SK-N-SH (cell line): Measurements from ENCODE around the gene CIB4. TPM values are rescaled to one million over a fixed set of nuclear protein-coding genes. Genes with fewer than 3 reads are reported as not detected.

Experiments
- CTCF ChIA-PET: fragments of 300-600, 350-600 bp; formaldehyde crosslinking; extraction: SDS; loops from one replicate; lab custom pipeline; 2021; lab: Yijun Ruan, JAX
- POLR2A ChIA-PET: fragments of 350-600 bp; sonication (Branson Sonifier 250); formaldehyde crosslinking; extraction: SDS; loops from one replicate; lab custom pipeline; 2020; ENCODE audit warnings: antibody characterized with exemption, inconsistent platforms; lab: Yijun Ruan, JAX
- DNase-seq: peaks from one replicate; pipeline ENCODE4 v3.0.0; 2012
- H2AFZ ChIP-seq: fragments of 200-600 bp; sonication (generic); 2 replicates; pipeline ENCODE4 v1.8.1; 2016; ENCODE audit warnings: antibody characterized with exemption, mild to moderate bottlenecking, low read depth
- H3F3A ChIP-seq: fragments of 200-600 bp; sonication (generic); replicated peaks from 2 replicates; pipeline ENCODE3; 2016; ENCODE audit warnings: antibody characterized with exemption, mild to moderate bottlenecking; ENCODE audit not compliant: insufficient read depth
- H3K27ac ChIP-seq, 2 experiments: fragments of 200-500 bp in 1 of 2; fragments of 200-600 bp in 1 of 2; sonication (Bioruptor generic) in 1 of 2; sonication (generic), shearing (Covaris generic) in 1 of 2; 2 replicates each; pipeline versions ENCODE4 v1.5.1 to v1.6.1; 2014 to 2016; ENCODE audit warnings: low read depth in 2 of 2, inconsistent platforms in 1 of 2, low read length in 1 of 2, mild to moderate bottlenecking in 1 of 2, mixed read lengths in 1 of 2
- H3K27me3 ChIP-seq: fragments of 200-600 bp; sonication (generic), shearing (Covaris generic); 2 replicates; pipeline ENCODE4 v1.6.1; 2016; ENCODE audit warnings: mixed run types; ENCODE audit not compliant: insufficient read depth
- H3K36me3 ChIP-seq, 2 experiments: fragments of 200-500 bp in 1 of 2; fragments of 200-600 bp in 1 of 2; sonication (Bioruptor generic) in 1 of 2; sonication (generic) in 1 of 2; replicated peaks in 1 of 2; 2 replicates each; pipeline versions ENCODE3 to v1.5.1; 2014 to 2016; ENCODE audit warnings: low read length in 1 of 2, mild to moderate bottlenecking in 1 of 2; ENCODE audit not compliant: insufficient read depth in 2 of 2, control insufficient read depth in 1 of 2
- H3K4me1 ChIP-seq, 2 experiments: fragments of 200-500 bp in 1 of 2; fragments of 200-600 bp in 1 of 2; sonication (Bioruptor generic) in 1 of 2; sonication (generic), shearing (Covaris generic) in 1 of 2; 2 replicates each; pipeline versions ENCODE4 v1.5.1 to v1.6.1; 2014 to 2016; ENCODE audit warnings: low read depth in 1 of 2, low read length in 1 of 2, mixed run types in 1 of 2; ENCODE audit not compliant: insufficient read depth in 2 of 2, control insufficient read depth in 1 of 2
- H3K4me2 ChIP-seq: fragments of 200-600 bp; sonication (generic), shearing (Covaris generic); 2 replicates; pipeline ENCODE4 v1.6.1; 2017; ENCODE audit warnings: mixed run types
- H3K4me3 ChIP-seq, 2 experiments: fragments of 200-500 bp in 1 of 2; fragments of 200-600 bp in 1 of 2; sonication (Bioruptor generic) in 1 of 2; sonication (generic), shearing (Covaris generic) in 1 of 2; 2 replicates each; pipeline versions ENCODE4 v1.5.1 to v1.8.1; 2014 to 2016; ENCODE audit warnings: low read depth in 2 of 2, inconsistent platforms in 1 of 2, low read length in 1 of 2, mild to moderate bottlenecking in 1 of 2, mixed read lengths in 1 of 2, moderate library complexity in 1 of 2
- H3K79me2 ChIP-seq: fragments of 200-600 bp; sonication (generic); 2 replicates; pipeline ENCODE4 v1.8.1; 2017; ENCODE audit warnings: mild to moderate bottlenecking; ENCODE audit not compliant: insufficient read depth
- H3K9ac ChIP-seq: fragments of 200-600 bp; sonication (generic); 2 replicates; pipeline ENCODE4 v1.6.1; 2017; ENCODE audit warnings: mixed run types
- H3K9me2 ChIP-seq: fragments of 200-600 bp; sonication (generic); 2 replicates; pipeline ENCODE4 v1.6.1; 2017; ENCODE audit warnings: mixed run types
- H3K9me3 ChIP-seq: fragments of 200-600 bp; sonication (generic); 2 replicates; pipeline ENCODE4 v1.6.1; 2017; ENCODE audit warnings: mixed run types, mild to moderate bottlenecking, moderate library complexity
- H4K20me1 ChIP-seq: fragments of 200-600 bp; sonication (generic); 2 replicates; pipeline ENCODE4 v1.6.1; 2017; ENCODE audit warnings: mild to moderate bottlenecking, mixed run types; ENCODE audit not compliant: insufficient read depth
- ELF1 ChIP-seq: IDR thresholded peaks from 2 replicates; pipeline ENCODE4 v1.4.0; 2012
- EP300 ChIP-seq, 2 experiments: IDR thresholded peaks; 2 replicates each; pipeline versions ENCODE4 v1.4.0 to v1.6.1; 2012; ENCODE audit warnings: borderline replicate concordance in 1 of 2, low read depth in 1 of 2, low read length in 1 of 2
- EZH2phosphoT487 ChIP-seq: fragments of 200-600 bp; sonication (generic); IDR thresholded peaks from 2 replicates; pipeline ENCODE4 v1.6.1; 2017; ENCODE audit warnings: low read depth, mixed run types, mild to moderate bottlenecking, antibody characterized with exemption, moderate library complexity, borderline replicate concordance
- FOSL2 ChIP-seq: IDR thresholded peaks from 2 replicates; pipeline ENCODE4 v1.4.0; 2012; ENCODE audit warnings: low read depth, mild to moderate bottlenecking, moderate library complexity, borderline replicate concordance
- FOXJ3 ChIP-seq: sonication (generic); formaldehyde crosslinking; IDR thresholded peaks from 2 replicates; pipeline ENCODE4 v1.5.1; 2020; ENCODE audit warnings: mild to moderate bottlenecking, missing genetic modification reagents
- GATA2 ChIP-seq: sonication (generic); formaldehyde crosslinking; IDR thresholded peaks from 2 replicates; pipeline ENCODE4 v1.5.0; 2020; ENCODE audit warnings: mild to moderate bottlenecking, missing genetic modification reagents
- JUND ChIP-seq: IDR thresholded peaks from 2 replicates; pipeline ENCODE4 v1.4.0; 2012
- NFIC ChIP-seq: IDR thresholded peaks from 2 replicates; pipeline ENCODE4 v1.4.0; 2012; ENCODE audit warnings: borderline replicate concordance
- NRF1 ChIP-seq: IDR thresholded peaks from 2 replicates; pipeline ENCODE4 v1.6.1; 2012; ENCODE audit warnings: low read depth, mild to moderate bottlenecking, low read length
- PBX3 ChIP-seq: IDR thresholded peaks from 2 replicates; pipeline ENCODE4; 2012
- RAD21 ChIP-seq: IDR thresholded peaks from 2 replicates; pipeline ENCODE4 v1.6.1; 2012; ENCODE audit warnings: mild to moderate bottlenecking, low read length
- REST ChIP-seq: IDR thresholded peaks from 2 replicates; pipeline ENCODE4 v1.6.1; 2012; ENCODE audit warnings: mild to moderate bottlenecking, low read depth, low read length, moderate library complexity
- RFX5 ChIP-seq: IDR thresholded peaks from 2 replicates; pipeline ENCODE4 v1.6.1; 2012; ENCODE audit warnings: mild to moderate bottlenecking, improper control_type of control experiment, low read length
- RXRA ChIP-seq: IDR thresholded peaks from 2 replicates; pipeline ENCODE4 v1.4.0; 2012; ENCODE audit warnings: low read depth, mild to moderate bottlenecking, borderline replicate concordance
- SMC3 ChIP-seq: IDR thresholded peaks from 2 replicates; pipeline ENCODE4 v1.6.1; 2012; ENCODE audit warnings: low read depth, low read length, improper control_type of control experiment
- TAF1 ChIP-seq: IDR thresholded peaks from 2 replicates; pipeline ENCODE4 v1.6.1; 2012; ENCODE audit warnings: low read depth, mild to moderate bottlenecking, low read length, moderate library complexity, borderline replicate concordance
- TCF12 ChIP-seq: IDR thresholded peaks from 2 replicates; pipeline ENCODE4 v1.4.0; 2012
- TEAD4 ChIP-seq: IDR thresholded peaks from 2 replicates; pipeline ENCODE4 v1.4.0; 2012; ENCODE audit warnings: mild to moderate bottlenecking, borderline replicate concordance; ENCODE audit not compliant: insufficient read depth
- USF1 ChIP-seq: IDR thresholded peaks from 2 replicates; pipeline ENCODE4 v1.4.0; 2012; ENCODE audit warnings: low read depth, borderline replicate concordance
- ZBTB33 ChIP-seq: IDR thresholded peaks from 2 replicates; pipeline ENCODE4 v1.4.0; 2012; ENCODE audit warnings: low read depth, borderline replicate concordance
- WGBS: methylation state at CpG from one replicate; pipeline ENCODE4 v1.1.6; 2017; ENCODE audit warnings: low lambda C conversion rate; 5-methylcytosine and 5-hydroxymethylcytosine counted together
- polyA plus RNA-seq, 3 experiments: library from polyadenylated mRNA; depleted of rRNA; stranded (reverse); fragments of >200 nt; gene quantifications; 2 replicates each; pipeline ENCODE4 v1.2.3, GENCODE V29; 2012
- TF ChIP-seq, protein P1 (sequence below): IDR thresholded peaks from 2 replicates; pipeline ENCODE4 v1.4.0; 2012; ENCODE audit warnings: low read depth

Gene CIB4
- polyA plus RNA-seq, 1 of the 3 experiments (the other 2 are of a cell fraction), result not detected

GRCh38 chr2:26633993-26634595, 7.1 kb downstream of the CIB4 start (continued):
- TF ChIP-seq TEAD4 (no peak), REST (no peak), JUND (no peak), RFX5 (no peak), PBX3 (no peak), TCF12 (no peak), EP300 (IDR thresholded peaks at IDR 0.05; ENCODE audit: borderline replicate concordance in 1 of 2, low read depth in 1 of 2, low read length in 1 of 2) (no peak), RXRA (no peak), NRF1 (no peak), EZH2phosphoT487 (no peak), GATA2 (CRISPR knock-in tag) (no peak), ELF1 (no peak)
- TF ChIP-seq, all 33 proteins: peak for 0

- WGBS, result 63% methylated on average over 12 of the region's 13 CpGs
- Histone ChIP-seq H3K27ac (no peak overlapping the region), H3F3A (no peaks in the 10 kb centered on the region), H3K27me3 (0 out of 2 replicates have a peak, but pooled peaks cover 26% of the 10 kb centered on the region), H2AFZ (no peak overlapping the region), H3K36me3 (no peaks in the 10 kb centered on the region), H3K4me1 (peaks cover 0 to 15% of the 10 kb centered on the region in 2 experiments; a peak in 1 of 4 replicates), H3K4me2 (no peak overlapping the region), H3K79me2 (no peaks in the 10 kb centered on the region), H3K9ac (no peak overlapping the region), H3K9me2 (no peaks in the 10 kb centered on the region), H4K20me1 (no peaks in the 10 kb centered on the region), H3K9me3 (no peaks in the 10 kb centered on the region), H3K4me3 (no peak overlapping the region)
- ChIA-PET POLR2A (no interaction called here), CTCF (interaction anchor here (1.0 to 2.7 kb wide), 7 partner anchors 19 to 112 kb away, joined by 3 to 11 read pairs (median 4); no protein-coding TSS in a partner anchor)
- no peak for DNase-seq
- no peak for TF ChIP-seq USF1
- no peak for TF ChIP-seq RAD21
- no peak for TF ChIP-seq TEAD4
- TF ChIP-seq FOSL2, result no peak
- TF ChIP-seq GATA2 (CRISPR knock-in tag), result no peak
- TF ChIP-seq SMC3, result no peak
- no peak for TF ChIP-seq RXRA
- TF ChIP-seq PBX3, result no peak
- TF ChIP-seq TAF1, result no peak
- TF ChIP-seq, protein P1, sequence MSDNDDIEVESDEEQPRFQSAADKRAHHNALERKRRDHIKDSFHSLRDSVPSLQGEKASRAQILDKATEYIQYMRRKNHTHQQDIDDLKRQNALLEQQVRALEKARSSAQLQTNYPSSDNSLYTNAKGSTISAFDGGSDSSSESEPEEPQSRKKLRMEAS, result no peak
- no peak for TF ChIP-seq ZBTB33
- no peak for TF ChIP-seq NFIC
- no peak for TF ChIP-seq FOXJ3 (CRISPR knock-in tag)
Measured at GRCh38 chr2:26633351-26633945, 7.7 kb downstream of the CIB4 start.
